Neural cell (in vitro differentiated cells): ENCODE measurements around the gene UNC5CL.

Source experiments
- CTCF ChIP-seq: fragments of 450-650 bp; IDR thresholded peaks from 2 replicates; pipeline ENCODE4 v1.5.1; 2014; ENCODE audit warnings: antibody characterized with exemption, mild to moderate bottlenecking, moderate library complexity; ENCODE audit not compliant: poor library complexity, severe bottlenecking
- RAD21 ChIP-seq: fragments of 450-650 bp; conservative IDR thresholded peaks from 2 replicates; pipeline ENCODE4 v1.6.1; 2014; ENCODE audit warnings: antibody characterized with exemption, mild to moderate bottlenecking, moderate library complexity
- TAF1 ChIP-seq: IDR thresholded peaks from 2 replicates; pipeline ENCODE4 v1.6.1; 2012; ENCODE audit warnings: low read depth

GRCh38 chr6:40999569-40999968 lies 39.5 kb downstream of the UNC5CL start:
- TF ChIP-seq TAF1: no peak
- TF ChIP-seq CTCF: no peak
- TF ChIP-seq RAD21: no peak
